ENCODE measurements around the gene CES5A.

The CES5A gene, protein sequence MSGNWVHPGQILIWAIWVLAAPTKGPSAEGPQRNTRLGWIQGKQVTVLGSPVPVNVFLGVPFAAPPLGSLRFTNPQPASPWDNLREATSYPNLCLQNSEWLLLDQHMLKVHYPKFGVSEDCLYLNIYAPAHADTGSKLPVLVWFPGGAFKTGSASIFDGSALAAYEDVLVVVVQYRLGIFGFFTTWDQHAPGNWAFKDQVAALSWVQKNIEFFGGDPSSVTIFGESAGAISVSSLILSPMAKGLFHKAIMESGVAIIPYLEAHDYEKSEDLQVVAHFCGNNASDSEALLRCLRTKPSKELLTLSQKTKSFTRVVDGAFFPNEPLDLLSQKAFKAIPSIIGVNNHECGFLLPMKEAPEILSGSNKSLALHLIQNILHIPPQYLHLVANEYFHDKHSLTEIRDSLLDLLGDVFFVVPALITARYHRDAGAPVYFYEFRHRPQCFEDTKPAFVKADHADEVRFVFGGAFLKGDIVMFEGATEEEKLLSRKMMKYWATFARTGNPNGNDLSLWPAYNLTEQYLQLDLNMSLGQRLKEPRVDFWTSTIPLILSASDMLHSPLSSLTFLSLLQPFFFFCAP

GRCh38 chr16:55875273-55875672 lies at the start of gene CES5A:
TSS of gene CES5A (minus strand) at chr16:55875373. CDS start at chr16:55875221, 152 bp downstream.
- no peaks in the 10 kb centered on the region for H3K4me1 ChIP-seq (ENCODE audit: control insufficient read depth in 1 of 2, insufficient read depth in 1 of 2, low read depth in 1 of 2, low read length in 1 of 2)
- H3K36me3 ChIP-seq, result no peaks in the 10 kb centered on the region
- H3K9me3 ChIP-seq, result no peaks in the 10 kb centered on the region
- H3K4me3 ChIP-seq (ENCODE audit: low read depth in 1 of 2, low read length in 1 of 2), result no peak within 1 kb of the TSS
- no peaks in the 10 kb centered on the region for H3K27me3 ChIP-seq
- H3K27ac ChIP-seq, result no peak within 1 kb of the TSS
- no peak for TF ChIP-seq CTCF (IDR thresholded peaks at IDR 0.05)

GRCh38 chr16:55922662-55923061 lies 47.5 kb upstream of the CES5A start:
- no peak for TF ChIP-seq CTCF (IDR thresholded peaks at IDR 0.05)
- H3K4me3 ChIP-seq (ENCODE audit: low read depth in 1 of 2, low read length in 1 of 2), result no peak overlapping the region
- H3K27ac ChIP-seq, result no peak overlapping the region
- H3K36me3 ChIP-seq, result no peaks in the 10 kb centered on the region
- no peaks in the 10 kb centered on the region for H3K9me3 ChIP-seq
- no peaks in the 10 kb centered on the region for H3K4me1 ChIP-seq (ENCODE audit: control insufficient read depth in 1 of 2, insufficient read depth in 1 of 2, low read depth in 1 of 2, low read length in 1 of 2)
- no peaks in the 10 kb centered on the region for H3K27me3 ChIP-seq

- Histone ChIP-seq H3K9me3 (no peaks in the 10 kb centered on the region), H3K4me3 (ENCODE audit: low read depth in 1 of 2, low read length in 1 of 2) (no peak overlapping the region), H3K27me3 (no peaks in the 10 kb centered on the region), H3K4me1 (ENCODE audit: control insufficient read depth in 1 of 2, insufficient read depth in 1 of 2, low read depth in 1 of 2, low read length in 1 of 2) (no peaks in the 10 kb centered on the region), H3K36me3 (no peaks in the 10 kb centered on the region), H3K27ac (no peak overlapping the region)
- no peak for TF ChIP-seq CTCF (IDR thresholded peaks at IDR 0.05)
These were observed 42.4 kb upstream of the CES5A start for GRCh38 chr16:55917373-55918160.

DNA sequence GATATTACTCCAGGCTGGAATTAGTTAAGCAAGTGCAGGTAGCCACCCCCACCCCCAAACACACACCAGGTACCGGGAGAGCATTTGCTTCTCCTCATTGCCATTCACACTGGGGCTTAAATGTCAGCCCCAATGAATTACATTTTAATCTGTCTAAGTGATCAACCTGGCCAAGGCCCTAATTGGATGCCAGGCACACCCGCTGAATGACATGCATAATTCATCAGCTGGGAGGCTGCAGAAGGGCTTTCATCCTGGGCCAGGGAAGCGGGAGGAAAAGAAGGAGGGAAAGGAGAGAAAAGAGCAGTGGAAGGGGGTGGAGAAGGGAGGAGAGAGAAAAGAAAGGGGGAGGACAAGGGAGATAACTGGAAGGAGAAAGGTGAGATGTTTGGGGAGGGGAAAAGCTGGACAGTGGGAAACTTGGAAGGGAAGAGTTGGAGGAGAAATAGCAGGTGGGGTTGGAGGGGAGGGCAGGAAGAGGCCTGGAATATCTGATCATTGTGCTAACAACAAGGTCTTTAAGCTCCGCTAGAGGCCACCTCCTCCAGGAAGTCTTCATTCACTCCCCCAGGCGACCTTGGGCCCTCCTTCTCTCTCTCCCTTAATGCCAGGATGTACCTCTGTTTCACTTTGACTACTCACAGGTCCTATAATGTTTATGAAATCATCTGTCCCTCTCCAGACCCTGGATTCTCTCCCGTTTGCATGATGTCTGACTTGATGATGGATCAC lies 40.1 kb upstream of the CES5A start:
- no peak for TF ChIP-seq CTCF (IDR thresholded peaks at IDR 0.05)
- H3K4me1 ChIP-seq (ENCODE audit: control insufficient read depth in 1 of 2, insufficient read depth in 1 of 2, low read depth in 1 of 2, low read length in 1 of 2), result no peaks in the 10 kb centered on the region
- H3K36me3 ChIP-seq, result no peaks in the 10 kb centered on the region
- H3K9me3 ChIP-seq, result no peaks in the 10 kb centered on the region
- no peaks in the 10 kb centered on the region for H3K27me3 ChIP-seq
- H3K4me3 ChIP-seq (ENCODE audit: low read depth in 1 of 2, low read length in 1 of 2), result no peak overlapping the region
- H3K27ac ChIP-seq, result no peak overlapping the region

DNA sequence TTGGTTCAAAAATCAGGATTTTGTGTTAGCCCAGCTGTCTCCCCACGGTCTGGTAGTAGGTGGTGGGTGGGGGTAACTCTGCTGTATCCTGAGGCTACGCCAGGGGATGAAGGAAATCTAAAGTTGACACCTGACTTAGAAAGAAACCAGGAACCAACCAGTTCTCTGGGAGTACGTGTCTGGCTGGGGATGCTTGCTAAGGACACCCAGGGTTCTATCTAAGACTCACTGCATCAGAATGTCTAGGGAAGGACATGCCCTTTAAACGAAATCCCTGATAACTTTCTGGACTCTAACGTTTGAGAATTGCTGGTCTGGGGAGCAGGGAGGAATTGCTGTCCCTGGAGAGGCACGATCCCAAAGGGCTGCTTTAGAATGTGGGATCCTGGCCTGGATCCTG lies 39.2 kb upstream of the CES5A start:
- TF ChIP-seq CTCF (IDR thresholded peaks at IDR 0.05), result no peak
- Histone ChIP-seq H3K27me3 (no peaks in the 10 kb centered on the region), H3K9me3 (no peaks in the 10 kb centered on the region), H3K36me3 (no peaks in the 10 kb centered on the region), H3K27ac (no peak overlapping the region), H3K4me3 (ENCODE audit: low read depth in 1 of 2, low read length in 1 of 2) (no peak overlapping the region), H3K4me1 (ENCODE audit: control insufficient read depth in 1 of 2, insufficient read depth in 1 of 2, low read depth in 1 of 2, low read length in 1 of 2) (no peaks in the 10 kb centered on the region)

Measured in neutrophil (primary cell).